ENCODE measurements around the gene CBLIF.
A peak's percentile ranks its signal among the peaks of the same experiment; 100 is the strongest.
"Not testable (repeated sequence)": the region's sequence is repeated elsewhere in the genome, so short reads cannot be mapped to it uniquely, and the experiment has no call there.

Gene CBLIF

GRCh38 chr11:59800390-59801025, 44.8 kb downstream of the CBLIF start:
- DNase-seq (ENCODE audit: low read depth, low spot score), result peak; percentile 13

GRCh38 chr11:59794417-59794816, 50.9 kb downstream of the CBLIF start:
- no peak for DNase-seq (ENCODE audit: low read depth, low spot score)

- no peak for DNase-seq (ENCODE audit: low read depth, low spot score)
Measured at GRCh38 chr11:59792507-59792906, 52.8 kb downstream of the CBLIF start.

GRCh38 chr11:59791639-59792038, 53.7 kb downstream of the CBLIF start:
- DNase-seq (ENCODE audit: low read depth, low spot score), result no peak

- DNase-seq (ENCODE audit: low read depth, low spot score), result peak; percentile 23
Measured at GRCh38 chr11:59787816-59788215, 57.5 kb downstream of the CBLIF start.

- DNase-seq (ENCODE audit: low read depth, low spot score), result no peak
Measured at GRCh38 chr11:59787255-59787588, 58.1 kb downstream of the CBLIF start.

GRCh38 chr11:59785818-59786217, 59.5 kb downstream of the CBLIF start:
- no peak for DNase-seq (ENCODE audit: low read depth, low spot score)

GRCh38 chr11:59784441-59784840, 60.9 kb downstream of the CBLIF start:
- not testable (repeated sequence) for DNase-seq (ENCODE audit: low read depth, low spot score)

GRCh38 chr11:59783632-59784090, 61.6 kb downstream of the CBLIF start:
- DNase-seq (ENCODE audit: low read depth, low spot score), result no peak

- no peak for DNase-seq (ENCODE audit: low read depth, low spot score)
Measured at GRCh38 chr11:59782080-59782479, 63.2 kb downstream of the CBLIF start.

GRCh38 chr11:59779487-59779886, 65.8 kb downstream of the CBLIF start:
- DNase-seq (ENCODE audit: low read depth, low spot score), result no peak
